GM21447 (cell line): Measurements from ENCODE around the gene S100A9.

Source experiments
- ATAC-seq: cut with Tn5 transposase; IDR thresholded peaks from one replicate; pipeline ENCODE4 v1.9.1; 2021; ENCODE audit not compliant: unreplicated experiment

S100A9 gene

DNA sequence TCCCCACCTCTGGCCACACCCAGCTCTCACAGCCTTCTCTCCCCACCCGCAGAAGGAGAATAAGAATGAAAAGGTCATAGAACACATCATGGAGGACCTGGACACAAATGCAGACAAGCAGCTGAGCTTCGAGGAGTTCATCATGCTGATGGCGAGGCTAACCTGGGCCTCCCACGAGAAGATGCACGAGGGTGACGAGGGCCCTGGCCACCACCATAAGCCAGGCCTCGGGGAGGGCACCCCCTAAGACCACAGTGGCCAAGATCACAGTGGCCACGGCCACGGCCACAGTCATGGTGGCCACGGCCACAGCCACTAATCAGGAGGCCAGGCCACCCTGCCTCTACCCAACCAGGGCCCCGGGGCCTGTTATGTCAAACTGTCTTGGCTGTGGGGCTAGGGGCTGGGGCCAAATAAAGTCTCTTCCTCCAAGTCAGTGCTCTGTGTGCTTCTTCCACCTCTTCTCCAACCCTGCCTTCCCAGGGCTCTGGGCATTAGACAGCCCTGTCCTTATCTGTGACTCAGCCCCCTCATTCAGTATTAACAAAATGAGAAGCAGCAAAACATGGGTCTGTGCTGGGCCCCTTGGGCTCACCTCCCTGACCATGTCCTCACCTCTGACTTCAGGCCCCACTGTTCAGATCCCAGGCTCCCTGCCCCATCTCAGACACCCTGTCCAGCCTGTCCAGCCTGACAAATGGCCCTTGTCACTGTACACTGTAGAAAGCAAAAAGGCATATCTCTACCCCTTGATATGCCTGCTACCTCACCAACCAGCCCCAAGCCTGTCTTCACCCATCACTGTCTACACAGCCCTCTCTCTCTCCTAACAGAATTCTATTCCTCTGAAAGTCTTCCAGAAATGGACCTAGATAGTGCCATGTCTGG lies 3.2 kb downstream of the S100A9 start:
- ATAC-seq = no peak

GRCh38 chr1:153361480-153362109 lies 3.9 kb downstream of the S100A9 start:
- no peak for ATAC-seq

- no peak for ATAC-seq
These were observed 4.6 kb downstream of the S100A9 start for GRCh38 chr1:153362187-153362775.

GRCh38 chr1:153363641-153364040 lies 6.0 kb downstream of the S100A9 start:
- ATAC-seq = no peak

- ATAC-seq = no peak
These were observed 6.5 kb downstream of the S100A9 start for GRCh38 chr1:153364156-153364555.

- ATAC-seq = no peak
These were observed 7.4 kb downstream of the S100A9 start for GRCh38 chr1:153364766-153365666.

DNA sequence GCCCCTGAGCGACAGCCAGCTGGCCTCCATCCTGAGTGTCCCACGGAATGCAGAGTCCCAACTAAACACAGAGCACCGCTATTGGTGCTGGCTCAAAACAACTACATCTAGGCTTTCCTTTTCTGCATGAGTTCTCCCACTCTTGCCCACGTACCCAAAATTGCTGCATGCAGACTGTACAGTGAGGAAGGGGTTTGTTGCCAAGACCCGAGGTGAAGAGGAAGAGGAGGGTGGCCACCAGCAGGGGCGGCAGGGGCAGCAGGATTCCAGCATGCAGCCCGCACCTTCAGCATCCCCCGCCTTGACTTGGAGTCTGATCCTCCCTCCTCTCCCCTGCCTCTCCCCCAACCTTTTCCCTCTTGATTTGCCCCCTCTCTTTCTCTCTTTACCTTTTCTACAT lies 8.0 kb downstream of the S100A9 start:
- ATAC-seq = no peak

GRCh38 chr1:153366261-153366660 lies 8.6 kb downstream of the S100A9 start:
- ATAC-seq = no peak

- no peak for ATAC-seq
These were observed 9.4 kb downstream of the S100A9 start for GRCh38 chr1:153367090-153367489.

DNA sequence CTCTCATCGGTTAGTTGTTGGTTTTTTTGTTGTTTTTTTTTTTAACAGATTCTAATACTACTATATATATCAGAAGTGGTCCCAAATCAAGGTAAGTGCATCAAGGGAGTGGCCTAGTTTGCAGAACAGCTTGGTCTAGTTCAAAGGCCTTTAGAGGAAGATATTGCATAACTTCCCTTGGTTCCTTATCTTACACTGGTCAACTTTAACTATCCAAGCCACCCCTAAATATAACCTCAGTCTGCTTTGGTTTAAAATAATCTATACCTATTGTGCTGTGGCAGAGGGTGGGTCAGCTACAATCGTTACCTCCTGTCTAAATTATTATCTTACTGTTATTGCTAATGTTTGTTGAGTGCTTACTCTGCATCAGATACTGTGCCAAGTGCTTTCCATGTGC lies 10.8 kb downstream of the S100A9 start:
- no peak for ATAC-seq

DNA sequence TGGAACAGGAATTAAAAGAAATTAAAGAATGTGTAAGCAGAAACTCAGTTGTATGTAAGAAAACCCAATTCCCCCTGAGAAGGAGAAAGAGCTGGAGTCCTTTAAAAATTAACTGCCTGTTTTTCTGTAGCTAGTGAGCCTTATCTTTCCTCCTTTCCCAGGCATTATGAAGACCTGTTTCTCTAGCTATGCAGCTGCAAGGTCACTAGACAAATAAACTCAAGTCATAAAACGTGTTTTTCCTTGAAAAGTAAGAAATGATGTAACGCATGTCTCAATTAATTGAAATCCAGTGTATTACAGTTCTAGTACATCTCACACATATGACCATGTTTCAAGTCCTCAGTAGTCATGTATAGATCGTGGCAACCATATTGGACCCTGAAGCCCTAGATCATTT lies 12.5 kb downstream of the S100A9 start:
- ATAC-seq = no peak

DNA sequence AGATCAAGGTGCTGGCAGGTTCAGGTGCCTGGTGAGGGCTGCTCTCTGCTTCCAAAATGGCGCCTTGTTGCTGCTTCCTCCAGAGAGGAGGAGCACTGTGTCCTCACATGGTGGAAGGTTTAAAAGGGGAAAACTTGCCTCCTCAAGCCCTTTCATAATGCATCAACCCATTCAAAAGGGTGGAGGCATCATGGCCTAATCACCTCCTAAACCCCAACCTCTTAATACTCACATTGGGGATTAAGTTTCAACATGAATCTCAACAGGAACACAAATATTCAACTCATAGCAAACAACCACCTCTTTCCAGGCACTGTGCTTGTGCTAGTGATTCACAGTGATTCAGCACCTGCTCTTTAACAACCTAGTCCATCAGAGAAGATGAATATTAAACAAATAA lies 13.6 kb downstream of the S100A9 start:
- ATAC-seq = no peak

- ATAC-seq = no peak
These were observed 14.9 kb downstream of the S100A9 start for GRCh38 chr1:153372571-153372970.

DNA sequence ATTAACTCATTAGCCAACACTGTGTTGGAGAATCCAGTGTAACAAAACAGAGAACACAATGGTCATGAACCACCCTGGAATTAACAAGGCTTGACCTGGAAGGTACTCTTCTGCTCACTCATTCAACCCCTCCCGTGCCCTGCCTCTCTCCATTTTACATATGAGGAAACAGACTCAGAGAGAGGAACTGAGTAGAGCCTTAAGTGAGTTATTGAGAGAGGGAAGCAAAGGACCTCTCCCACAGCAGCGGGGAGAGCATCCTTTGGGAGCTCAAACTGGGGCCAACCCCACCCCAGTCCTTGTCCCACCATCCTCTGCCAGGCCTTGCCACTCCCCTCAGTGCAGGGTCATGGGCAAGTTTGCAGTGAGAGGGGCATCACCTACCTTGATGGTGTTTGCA lies 16.4 kb downstream of the S100A9 start:
- no peak for ATAC-seq

GRCh38 chr1:153375511-153375910 lies 17.9 kb downstream of the S100A9 start, which contains the start of gene S100A12:
S100A12 (minus strand) TSS chr1:153375621; CDS start chr1:153374592, 1,029 bp downstream.
- ATAC-seq = no peak

DNA sequence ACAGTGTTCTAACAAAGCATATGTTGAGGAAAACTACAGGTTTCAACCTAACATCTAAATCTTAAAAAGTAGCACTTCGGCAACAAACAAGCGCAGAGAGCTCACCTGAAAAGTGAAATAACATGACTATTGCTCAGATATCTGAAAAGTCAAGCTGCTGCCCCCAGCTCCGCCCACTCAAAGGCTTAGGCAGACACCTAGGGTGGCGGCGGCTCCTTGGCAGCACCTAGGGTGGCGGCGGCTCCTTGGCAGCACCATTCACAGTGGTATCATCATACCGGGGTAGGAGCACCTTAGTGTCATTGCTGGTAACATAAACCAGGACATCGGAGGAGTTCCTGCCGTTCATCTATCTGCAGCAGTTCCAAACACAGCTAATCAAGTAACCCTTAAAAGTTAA lies 21.9 kb downstream of the S100A9 start:
- no peak for ATAC-seq

- ATAC-seq = no peak
These were observed 23.1 kb downstream of the S100A9 start for GRCh38 chr1:153380711-153381110.

GRCh38 chr1:153384958-153385580 lies 27.4 kb downstream of the S100A9 start:
- no peak for ATAC-seq

GRCh38 chr1:153386500-153386901 lies 28.8 kb downstream of the S100A9 start:
- ATAC-seq = no peak

GRCh38 chr1:153387001-153387400 lies 29.3 kb downstream of the S100A9 start:
- no peak for ATAC-seq

- no peak for ATAC-seq
These were observed 30.1 kb downstream of the S100A9 start for GRCh38 chr1:153387785-153388184.
